Cardiac fibroblast (primary cell): ENCODE results near the gene CD46.

Source experiments
- DNase-seq, 2 donors: peaks; one replicate each; pipeline versions ENCODE4 v3.0.0 to v3.0.0-alpha.2; 2010; ENCODE audit warnings: low read depth in 2 of 2
- H3K4me3 ChIP-seq, 2 donors: replicated peaks in 1 of 2; 1 replicate in 1 of 2; 2 replicates in 1 of 2; pipeline ENCODE4 v1.5.1; 2011; ENCODE audit warnings: low read depth in 2 of 2, low read length in 2 of 2, mild to moderate bottlenecking in 2 of 2, moderate library complexity in 1 of 2
- CTCF ChIP-seq: IDR thresholded peaks from one replicate; pipeline ENCODE4 v1.5.1; 2011; ENCODE audit warnings: low read depth, mild to moderate bottlenecking, low read length, inconsistent platforms

Gene CD46

GRCh38 chr1:207803678-207804077 is 51.8 kb downstream of the CD46 start:
- TF ChIP-seq CTCF, result no peak
- DNase-seq, result no peak
- H3K4me3 ChIP-seq, result no peak overlapping the region

- no peak for DNase-seq
- no peak overlapping the region for H3K4me3 ChIP-seq
- no peak for TF ChIP-seq CTCF
These were observed 53.0 kb downstream of the CD46 start for GRCh38 chr1:207804721-207805468.

- TF ChIP-seq CTCF, result no peak
- peak; percentile 97 to 98 for DNase-seq
- H3K4me3 ChIP-seq, result peak overlapping the region in 1 of 2 donors; percentile 11
These were observed 54.1 kb downstream of the CD46 start for GRCh38 chr1:207805841-207806421.

- TF ChIP-seq CTCF, result no peak
- DNase-seq, result no peak
- no peak overlapping the region for H3K4me3 ChIP-seq
These were observed 54.9 kb downstream of the CD46 start for GRCh38 chr1:207806531-207807325.

GRCh38 chr1:207807326-207807689 is 55.5 kb downstream of the CD46 start:
- no peak overlapping the region for H3K4me3 ChIP-seq
- no peak for DNase-seq
- no peak for TF ChIP-seq CTCF

GRCh38 chr1:207807690-207808321 is 56.0 kb downstream of the CD46 start:
- no peak for TF ChIP-seq CTCF
- H3K4me3 ChIP-seq, result no peak overlapping the region
- no peak for DNase-seq
